GM12874 (cell line): ENCODE data around the gene AKR1E2.

ENCODE experiments used
- TF ChIP-seq, protein P1 (sequence below): IDR thresholded peaks from 2 replicates; pipeline ENCODE4 v1.5.1; 2011; ENCODE audit warnings: low read depth, mild to moderate bottlenecking, control low read depth, low read length, moderate library complexity; ENCODE audit not compliant: insufficient read depth

Gene AKR1E2

DNA sequence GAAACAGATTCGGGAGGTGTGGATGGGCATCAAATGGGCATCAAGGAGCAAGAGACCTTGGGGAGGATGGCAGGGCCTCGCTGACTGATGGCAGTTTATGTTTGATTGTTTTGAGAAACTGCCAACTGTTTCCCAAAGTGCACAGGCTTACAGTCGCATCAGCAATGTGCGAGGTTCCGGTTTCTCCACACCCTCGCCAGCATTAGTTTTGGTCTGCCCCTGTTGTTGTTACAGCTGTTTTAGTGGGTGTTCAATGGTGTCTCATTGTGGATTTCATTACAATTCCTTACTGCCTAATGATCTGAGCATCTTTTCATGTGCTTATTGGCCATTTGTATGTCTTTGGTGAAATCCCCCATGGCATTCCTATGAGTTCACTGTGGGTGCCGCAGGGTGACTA is 24.4 kb downstream of the AKR1E2 start:
- TF ChIP-seq, protein P1, sequence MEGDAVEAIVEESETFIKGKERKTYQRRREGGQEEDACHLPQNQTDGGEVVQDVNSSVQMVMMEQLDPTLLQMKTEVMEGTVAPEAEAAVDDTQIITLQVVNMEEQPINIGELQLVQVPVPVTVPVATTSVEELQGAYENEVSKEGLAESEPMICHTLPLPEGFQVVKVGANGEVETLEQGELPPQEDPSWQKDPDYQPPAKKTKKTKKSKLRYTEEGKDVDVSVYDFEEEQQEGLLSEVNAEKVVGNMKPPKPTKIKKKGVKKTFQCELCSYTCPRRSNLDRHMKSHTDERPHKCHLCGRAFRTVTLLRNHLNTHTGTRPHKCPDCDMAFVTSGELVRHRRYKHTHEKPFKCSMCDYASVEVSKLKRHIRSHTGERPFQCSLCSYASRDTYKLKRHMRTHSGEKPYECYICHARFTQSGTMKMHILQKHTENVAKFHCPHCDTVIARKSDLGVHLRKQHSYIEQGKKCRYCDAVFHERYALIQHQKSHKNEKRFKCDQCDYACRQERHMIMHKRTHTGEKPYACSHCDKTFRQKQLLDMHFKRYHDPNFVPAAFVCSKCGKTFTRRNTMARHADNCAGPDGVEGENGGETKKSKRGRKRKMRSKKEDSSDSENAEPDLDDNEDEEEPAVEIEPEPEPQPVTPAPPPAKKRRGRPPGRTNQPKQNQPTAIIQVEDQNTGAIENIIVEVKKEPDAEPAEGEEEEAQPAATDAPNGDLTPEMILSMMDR: no peak

DNA sequence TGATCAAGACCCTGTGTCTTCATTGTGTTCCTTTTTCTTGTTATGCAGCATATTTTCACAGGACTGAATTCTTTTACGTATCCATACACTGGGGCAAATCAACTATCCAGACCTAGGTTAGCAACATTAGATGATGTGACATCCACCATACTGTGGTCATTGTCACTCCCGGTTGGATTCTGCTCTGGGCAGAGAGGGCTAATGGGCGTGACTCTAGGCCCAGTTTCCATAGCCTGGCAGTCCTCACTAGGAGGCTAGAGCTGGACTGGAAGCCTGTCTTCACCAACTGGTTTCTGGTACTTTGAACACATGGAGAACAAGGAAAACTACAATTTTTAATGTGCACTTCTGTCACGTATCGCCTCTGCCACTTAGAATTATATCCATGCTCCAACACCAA is 25.2 kb downstream of the AKR1E2 start:
- TF ChIP-seq, protein P1: no peak

DNA sequence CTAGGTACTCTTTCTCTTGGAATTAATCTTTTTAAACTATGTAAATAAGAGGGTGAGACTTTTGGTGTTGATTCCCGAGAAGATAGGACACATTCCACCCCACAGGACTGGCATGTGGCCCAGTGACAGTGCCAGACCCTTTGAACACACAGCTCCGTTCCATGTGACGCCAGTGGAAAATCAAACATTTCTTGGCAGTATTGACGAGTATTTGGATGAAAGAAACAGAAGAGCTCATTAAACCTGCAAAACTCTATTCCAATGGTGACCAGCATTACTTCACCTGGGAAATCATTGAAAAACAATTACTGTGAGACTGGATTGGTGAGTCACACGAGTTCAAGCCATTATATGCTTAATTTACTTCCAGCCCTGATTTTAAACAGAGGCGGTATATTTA is 25.8 kb downstream of the AKR1E2 start:
- TF ChIP-seq, protein P1: no peak

DNA sequence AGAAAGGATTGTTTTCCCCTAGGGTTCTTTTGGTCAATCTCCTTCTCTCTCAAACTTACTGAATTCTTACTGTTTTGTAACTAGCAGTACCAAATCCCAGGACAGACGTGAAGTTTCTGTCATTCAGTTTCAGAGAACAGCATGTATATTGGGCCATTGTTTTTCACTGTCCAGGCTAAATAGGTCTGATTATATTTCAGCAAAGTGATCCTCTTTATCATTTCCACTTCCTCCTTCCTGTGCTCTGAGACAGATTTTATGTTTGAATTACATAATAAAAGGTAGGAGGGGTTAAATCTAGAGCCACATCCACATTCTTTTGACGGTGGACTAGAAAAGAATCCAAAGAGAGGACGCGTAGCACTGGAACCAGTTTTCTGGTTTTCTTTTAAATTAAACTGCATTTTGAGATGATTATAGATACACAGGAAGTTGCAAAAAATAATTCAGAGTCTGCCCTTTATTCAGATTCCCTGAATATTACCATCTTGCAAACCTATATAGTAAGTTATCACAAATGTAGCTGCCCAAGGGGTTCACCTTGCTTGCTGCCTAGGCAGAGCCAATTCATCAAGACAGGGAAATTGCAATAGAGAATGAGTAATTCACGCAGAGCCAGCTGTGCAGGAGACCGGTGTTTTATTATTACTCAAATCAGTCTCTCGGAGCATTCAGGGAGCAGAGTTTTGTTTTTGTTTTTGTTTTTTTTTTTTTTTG is 40.1 kb downstream of the AKR1E2 start:
- TF ChIP-seq, protein P1: no peak

DNA sequence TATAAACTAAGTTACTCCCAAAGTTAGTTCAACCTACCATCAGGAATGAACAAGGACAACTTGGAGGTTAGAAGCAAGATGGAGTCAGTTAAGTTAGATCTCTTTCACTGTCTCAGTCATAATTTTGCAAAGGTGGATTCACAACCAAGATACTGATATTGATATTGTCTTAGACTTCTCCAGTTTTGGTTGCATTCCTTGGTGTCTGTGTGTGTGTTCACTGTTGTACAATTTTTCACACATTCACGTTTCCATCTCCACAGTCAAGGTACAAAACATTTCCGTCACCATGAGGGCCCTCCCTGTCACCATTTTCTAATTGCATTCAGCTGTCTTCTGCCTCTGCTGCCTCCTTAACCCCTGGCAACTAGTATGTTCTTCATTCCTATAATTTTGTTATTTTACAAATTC is 41.1 kb downstream of the AKR1E2 start:
- TF ChIP-seq, protein P1: no peak

DNA sequence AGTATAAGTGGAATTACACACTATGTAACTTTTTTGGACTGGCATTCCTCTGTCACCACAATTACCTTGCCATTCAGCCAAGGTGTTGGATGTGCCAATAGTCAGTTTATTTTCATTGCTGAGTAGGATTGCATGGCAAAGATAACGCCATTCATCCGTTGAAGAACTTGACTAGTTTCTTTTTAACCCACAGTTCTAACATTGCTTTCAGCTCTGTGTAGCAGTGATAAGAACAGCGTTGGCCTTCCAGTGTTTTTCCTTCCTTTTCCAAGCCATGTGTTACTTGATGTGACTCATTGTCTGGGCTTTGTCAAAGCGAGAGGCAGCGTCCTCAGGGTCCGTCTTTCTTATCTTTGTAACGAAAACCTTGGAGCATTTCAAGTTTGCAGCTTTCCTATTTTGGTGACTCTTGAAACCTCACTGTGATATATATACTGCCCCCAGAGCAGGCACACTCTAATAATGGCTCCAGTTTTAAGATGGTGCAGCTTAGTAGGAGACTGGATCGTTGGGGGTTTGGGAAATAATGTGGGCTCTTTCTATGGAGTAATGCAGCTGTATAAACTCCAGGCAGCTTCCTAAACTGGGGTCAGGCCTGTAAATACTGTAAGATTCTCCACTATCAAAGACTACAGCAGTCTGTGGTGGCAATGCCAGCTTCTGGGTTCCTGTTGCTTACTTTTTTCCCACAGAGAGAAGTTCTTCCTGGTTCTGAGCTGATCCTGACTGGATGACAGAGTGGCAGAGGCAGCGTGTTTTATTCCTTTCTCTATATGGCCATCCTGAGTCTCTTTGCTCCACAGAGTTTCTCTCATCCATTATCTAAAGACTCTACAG is 41.7 kb downstream of the AKR1E2 start:
- TF ChIP-seq, protein P1: no peak

DNA sequence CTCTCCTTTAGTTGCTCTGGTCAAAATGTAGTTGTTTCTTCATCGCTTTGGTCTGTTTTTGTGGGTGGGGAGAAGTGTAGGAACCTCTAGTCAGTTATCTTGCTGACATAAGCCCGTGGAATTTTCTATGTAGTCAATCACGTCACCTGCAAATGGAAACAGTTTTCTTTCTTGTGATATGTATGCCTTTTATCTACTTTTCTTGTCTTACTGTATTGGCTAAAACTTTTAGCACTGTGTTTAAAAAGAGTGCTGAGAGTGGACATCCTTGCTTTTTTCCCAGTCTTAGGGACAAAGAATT is 42.3 kb downstream of the AKR1E2 start:
- TF ChIP-seq, protein P1: no peak
